Measurements from ENCODE around the gene TRPM5.
"Not testable (repeated sequence)": the region's sequence is repeated elsewhere in the genome, so short reads cannot be mapped to it uniquely, and the experiment has no call there.

The TRPM5 gene, protein sequence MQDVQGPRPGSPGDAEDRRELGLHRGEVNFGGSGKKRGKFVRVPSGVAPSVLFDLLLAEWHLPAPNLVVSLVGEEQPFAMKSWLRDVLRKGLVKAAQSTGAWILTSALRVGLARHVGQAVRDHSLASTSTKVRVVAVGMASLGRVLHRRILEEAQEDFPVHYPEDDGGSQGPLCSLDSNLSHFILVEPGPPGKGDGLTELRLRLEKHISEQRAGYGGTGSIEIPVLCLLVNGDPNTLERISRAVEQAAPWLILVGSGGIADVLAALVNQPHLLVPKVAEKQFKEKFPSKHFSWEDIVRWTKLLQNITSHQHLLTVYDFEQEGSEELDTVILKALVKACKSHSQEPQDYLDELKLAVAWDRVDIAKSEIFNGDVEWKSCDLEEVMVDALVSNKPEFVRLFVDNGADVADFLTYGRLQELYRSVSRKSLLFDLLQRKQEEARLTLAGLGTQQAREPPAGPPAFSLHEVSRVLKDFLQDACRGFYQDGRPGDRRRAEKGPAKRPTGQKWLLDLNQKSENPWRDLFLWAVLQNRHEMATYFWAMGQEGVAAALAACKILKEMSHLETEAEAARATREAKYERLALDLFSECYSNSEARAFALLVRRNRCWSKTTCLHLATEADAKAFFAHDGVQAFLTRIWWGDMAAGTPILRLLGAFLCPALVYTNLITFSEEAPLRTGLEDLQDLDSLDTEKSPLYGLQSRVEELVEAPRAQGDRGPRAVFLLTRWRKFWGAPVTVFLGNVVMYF (N-terminal part only)

GRCh38 chr11:2443881-2444820 is at the start of gene TRPM5:
TRPM5 (minus strand) TSS chr11:2444514; CDS start chr11:2423036, 21,478 bp downstream.
- DNase-seq = no peak

GRCh38 chr11:2489083-2489482 is 44.8 kb upstream of the TRPM5 start:
- DNase-seq = no peak

DNA sequence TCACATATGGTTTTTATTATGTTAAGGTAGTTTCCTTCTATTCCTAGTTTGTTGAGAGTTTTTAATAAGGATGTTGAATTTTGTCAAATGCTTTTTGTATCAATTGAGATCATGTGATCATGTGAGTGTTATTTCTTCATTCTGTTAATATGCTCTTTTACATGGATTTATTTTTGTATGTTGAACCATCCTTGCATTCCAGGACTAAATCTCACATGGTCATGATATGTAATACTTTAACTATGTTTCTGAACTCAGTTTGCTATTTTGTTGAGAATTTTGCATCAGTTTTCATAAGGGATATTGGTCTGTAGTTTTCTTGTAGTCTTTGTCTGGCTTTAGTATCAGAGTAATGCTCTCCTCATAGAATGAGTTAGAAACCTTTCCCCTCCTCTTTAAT is 43.7 kb upstream of the TRPM5 start:
- DNase-seq = no peak

GRCh38 chr11:2484576-2485125 is 40.3 kb upstream of the TRPM5 start:
- no peak for DNase-seq

DNA sequence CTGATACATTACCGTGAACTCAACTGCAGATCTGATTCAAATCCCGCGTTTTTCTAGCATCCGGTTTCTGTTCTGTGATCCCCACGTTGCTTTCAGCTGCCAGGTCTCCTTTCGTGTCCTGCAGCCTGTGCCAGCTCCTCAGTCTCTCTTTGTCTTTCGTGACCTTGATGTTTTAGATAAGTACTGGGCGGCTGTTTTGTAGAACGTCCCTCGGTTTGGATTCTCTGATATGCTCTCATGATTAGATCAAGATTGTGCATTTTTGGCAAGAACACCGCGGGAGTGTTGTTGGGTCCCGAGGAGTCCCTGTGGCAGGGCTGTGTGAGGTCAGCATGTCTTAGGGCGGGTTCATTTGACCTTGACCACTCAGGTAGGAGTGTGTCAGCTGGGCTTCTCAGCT is 39.1 kb upstream of the TRPM5 start:
- DNase-seq = no peak

- no peak for DNase-seq
Measured at GRCh38 chr11:2482745-2483144, 38.4 kb upstream of the TRPM5 start.

GRCh38 chr11:2482204-2482603 is 37.9 kb upstream of the TRPM5 start:
- no peak for DNase-seq

DNA sequence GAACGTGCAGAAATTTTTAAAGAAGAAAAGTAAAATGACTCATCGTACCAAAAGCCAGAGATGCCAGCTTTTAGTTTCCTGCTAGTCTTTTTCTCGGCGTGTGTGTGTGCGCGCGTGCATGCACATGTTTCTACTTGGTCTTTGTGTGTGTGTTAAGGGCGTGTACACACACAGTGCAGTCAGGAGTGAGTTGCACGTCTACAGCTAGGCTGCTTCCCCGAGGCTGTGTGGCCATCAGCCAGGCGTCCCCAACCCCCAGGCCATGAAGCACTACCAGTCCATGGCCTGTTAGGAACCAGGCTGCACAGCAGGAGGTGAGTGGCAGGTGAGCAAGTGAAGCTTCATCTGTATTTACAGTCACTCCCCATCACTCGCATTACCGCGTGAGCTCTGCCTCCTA is 36.9 kb upstream of the TRPM5 start:
- no peak for DNase-seq

DNA sequence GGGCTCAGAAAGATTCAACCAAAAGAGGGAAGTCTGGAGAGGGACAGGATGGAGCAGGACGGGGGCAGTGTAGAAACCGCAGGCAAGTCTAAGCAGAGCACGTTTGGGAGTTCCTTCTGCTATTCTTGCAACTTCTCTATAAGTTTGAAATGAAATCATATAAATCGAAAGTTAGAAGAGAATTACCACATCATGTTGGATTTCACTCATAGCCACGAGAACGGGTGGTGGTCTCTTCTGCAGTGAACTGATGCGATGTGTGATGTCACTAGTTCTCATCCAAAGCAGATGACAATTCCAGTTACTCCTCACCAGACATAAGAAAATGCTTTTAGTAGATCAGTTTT is 36.5 kb upstream of the TRPM5 start:
- no peak for DNase-seq

DNA sequence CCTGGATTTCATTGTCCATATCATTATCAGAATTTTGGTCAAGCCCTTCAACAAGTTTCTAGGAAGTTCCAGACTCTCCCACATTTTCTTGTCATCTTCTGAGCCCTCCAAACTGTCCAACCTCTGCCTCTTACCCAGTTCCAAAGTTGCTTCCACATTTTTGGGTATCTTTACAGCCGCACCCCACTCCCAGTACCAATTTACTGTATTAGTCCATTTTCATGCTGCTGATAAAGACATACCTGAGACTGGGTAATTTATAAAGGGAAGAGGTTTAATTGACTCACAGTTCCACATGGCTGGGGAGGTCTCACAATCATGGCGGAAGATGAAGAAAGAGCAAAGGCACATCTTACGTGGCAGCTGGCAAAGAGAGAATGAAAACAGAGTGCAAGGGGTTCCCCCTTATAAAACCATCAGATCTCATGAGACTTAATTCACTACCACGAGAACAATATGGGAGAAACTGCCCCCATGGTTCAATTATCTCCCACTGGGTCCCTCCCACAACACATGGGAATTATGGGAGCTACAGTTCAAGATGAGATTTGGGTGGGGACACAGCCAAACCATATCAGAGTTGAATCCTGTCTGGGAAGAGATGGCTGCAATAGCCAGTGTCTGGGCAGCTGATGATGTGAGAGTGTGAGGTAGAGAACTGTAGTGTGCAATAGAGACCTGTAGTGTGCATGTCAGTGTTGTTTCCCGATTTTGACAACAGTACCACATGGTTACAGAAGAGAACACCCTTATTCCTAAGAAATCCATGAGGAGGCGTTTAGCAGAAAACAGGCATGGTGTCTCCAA is 36.0 kb upstream of the TRPM5 start:
- DNase-seq = not testable (repeated sequence)

DNA sequence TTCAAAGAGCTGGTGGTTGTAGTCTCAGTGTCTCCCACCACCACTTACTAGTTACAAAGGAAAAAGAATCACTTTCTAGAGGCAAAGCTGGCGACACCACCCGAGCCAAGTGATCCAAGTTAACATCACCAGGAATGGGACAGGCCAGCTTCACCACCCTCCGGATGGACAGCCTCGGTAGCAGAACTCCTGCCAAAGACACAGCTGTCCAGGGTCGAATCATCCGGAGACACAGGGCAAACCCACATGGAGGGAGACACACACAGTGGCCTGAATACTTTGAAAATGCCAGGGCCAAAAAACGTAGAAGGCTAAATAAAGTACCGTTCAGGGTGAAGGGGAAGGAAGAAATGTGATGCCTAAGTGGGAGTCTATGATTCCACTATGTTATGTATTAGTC is 33.6 kb upstream of the TRPM5 start:
- DNase-seq = no peak

DNA sequence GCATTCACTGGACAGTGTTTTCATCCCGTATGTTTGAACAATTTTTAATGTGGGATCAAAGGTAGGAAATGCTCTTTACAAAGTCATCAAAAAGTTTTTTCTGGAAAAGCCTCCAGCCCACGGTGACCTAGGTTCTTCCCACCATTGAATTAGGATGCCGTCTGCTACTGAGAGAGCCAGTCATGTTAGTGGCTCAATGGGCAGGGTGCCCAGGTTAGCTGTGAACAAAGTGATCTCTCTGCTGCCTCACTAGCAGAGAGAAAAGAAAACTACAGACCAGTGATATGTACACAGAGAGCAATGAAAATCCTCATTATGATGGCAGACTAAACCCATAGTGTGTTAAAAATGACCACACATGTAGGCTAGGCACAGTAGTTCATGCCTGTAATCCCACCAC is 32.9 kb upstream of the TRPM5 start:
- no peak for DNase-seq

DNA sequence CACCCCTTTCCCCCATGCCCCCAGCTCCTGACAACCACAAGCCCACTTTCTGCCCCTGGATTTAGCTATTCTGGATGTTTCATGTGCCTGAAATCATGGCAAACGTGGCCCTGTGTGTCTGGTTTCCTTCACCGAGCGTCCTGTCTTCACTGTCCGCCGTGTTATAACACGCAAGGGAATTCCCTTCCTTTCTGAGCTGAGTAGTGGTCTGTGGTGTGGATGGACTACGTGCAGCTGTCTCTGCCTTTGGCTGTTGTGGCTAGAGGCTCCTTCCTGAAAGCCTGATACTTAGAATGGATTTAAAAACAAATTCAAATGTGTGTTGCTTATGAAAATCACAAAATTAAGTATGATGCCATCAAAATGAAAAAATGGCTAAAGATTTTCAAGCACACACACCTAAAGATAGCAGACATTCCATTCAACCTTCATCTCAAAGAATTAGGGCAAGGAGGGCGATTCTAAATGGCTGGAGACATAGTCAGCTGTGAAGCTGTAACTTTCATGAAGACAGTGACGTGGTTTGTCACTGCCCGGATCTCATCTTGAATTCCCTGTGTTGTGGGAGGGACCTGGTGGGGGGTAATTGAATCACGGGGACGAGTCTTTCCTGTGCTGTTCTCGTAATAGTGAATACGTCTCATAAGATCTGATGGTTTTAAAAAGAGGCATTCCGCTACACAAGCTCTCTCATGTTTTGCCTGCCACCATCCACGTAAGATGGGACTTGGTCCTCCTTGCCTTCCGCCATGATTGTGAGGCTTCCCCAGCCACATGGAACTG is 31.0 kb upstream of the TRPM5 start:
- DNase-seq = no peak

- peak; percentile 51 for DNase-seq
Measured at GRCh38 chr11:2474059-2474901, 30.0 kb upstream of the TRPM5 start.

DNA sequence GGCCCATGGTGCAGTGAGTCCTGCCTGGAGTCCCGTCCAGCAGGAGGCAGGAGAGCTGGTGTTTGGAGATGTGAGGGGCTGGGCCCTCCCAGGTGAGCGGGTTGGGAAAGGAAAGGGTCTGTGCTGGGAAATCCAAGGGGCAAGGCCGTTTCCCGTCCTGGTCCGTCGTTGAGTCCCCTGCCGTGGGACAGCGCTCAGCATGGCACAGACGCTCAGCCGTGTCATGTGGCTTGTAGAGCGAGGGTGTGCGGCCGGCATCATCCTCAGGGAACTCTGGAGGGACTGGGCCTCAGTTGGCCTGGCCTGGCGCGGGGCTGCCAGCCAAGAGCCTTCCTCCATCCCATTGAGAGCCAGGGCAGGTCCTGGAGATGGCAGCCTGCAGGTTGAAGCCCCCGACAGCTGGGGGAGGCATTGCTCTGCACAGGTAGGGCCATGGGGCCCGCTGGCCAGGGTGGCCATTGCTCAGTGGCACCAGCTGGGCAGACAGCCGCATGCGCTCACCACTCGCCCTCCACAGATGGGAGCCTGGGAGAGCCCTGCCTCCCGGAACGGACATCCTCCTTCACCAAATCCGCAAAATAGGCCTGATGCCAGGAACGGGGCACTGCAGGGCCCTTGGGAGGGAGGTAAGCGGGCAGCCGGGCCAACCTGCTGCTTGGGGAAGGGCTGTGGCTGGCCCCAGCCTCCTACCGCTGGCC is 29.2 kb upstream of the TRPM5 start:
- no peak for DNase-seq

DNA sequence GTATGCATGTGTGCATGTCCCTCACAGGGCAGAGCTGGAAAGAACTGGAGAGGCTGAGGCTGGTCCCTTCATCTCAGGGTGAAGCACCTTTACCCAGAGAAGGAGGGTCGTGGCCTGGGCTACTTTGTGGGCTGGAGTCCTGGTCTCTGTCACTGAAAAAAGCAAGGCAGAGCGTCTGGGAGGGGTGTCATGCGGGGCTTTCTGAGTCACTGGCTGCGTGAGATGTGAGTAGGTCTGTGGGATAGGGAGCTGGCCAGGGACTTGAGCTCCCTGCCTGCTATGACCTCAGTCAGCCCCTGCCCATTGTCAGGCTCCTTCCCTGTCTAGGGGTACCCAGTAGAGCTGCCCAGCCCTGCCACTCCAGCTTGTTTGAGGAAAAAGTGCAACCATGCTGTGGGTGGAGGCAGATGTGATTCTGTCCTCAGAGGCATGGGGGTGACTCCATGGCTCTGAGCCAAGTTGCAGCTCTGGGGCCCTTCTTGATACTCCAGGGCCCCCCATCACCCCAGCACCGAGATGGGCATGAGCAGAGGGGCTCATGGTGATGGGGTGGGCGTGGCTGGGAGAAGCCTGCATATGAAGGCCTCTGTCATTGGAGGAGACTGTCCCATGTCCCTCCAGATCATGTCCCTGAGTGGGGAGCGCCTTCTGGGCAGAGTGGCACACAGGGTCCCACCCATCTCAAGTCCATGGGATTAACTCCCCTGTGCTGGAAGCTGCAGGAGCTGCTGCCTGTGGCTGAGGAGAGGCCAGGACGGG is 28.3 kb upstream of the TRPM5 start:
- DNase-seq = no peak

- no peak for DNase-seq
Measured at GRCh38 chr11:2471804-2472096, 27.4 kb upstream of the TRPM5 start.

- no peak for DNase-seq
Measured at GRCh38 chr11:2471048-2471803, 26.9 kb upstream of the TRPM5 start.
